Stimulated activated CD8-positive, alpha-beta memory T cell treated with anti-CD3 and anti-CD28 coated beads, Interleukin-4, amount 100 ng/mL, for 24 hours (primary cell): ENCODE results near the gene TOR3A.

Experiments
- DNase-seq: peaks from one replicate; pipeline ENCODE4 v3.0.0-alpha.2; 2020; ENCODE audit warnings: low read depth

Gene TOR3A

DNA sequence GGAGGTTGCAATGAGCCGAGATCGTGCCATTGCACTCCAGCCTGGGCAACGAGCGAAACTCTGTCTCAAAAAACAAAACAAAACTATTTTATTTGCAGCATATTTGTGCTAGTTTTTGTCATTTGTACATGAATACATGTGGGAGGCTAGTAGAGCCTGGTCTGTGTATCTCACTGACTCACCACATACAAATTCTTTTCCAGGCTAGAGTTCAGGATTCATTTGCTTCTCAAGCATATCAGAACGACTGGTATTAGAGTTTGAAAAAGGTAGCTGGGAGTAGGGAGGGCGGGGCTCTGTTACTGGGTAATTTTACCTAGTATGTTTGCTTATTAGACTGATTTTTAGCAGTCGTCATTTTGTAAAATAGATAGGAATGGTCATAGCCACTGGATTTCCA lies 4.5 kb upstream of the TOR3A start:
- DNase-seq, result no peak

DNA sequence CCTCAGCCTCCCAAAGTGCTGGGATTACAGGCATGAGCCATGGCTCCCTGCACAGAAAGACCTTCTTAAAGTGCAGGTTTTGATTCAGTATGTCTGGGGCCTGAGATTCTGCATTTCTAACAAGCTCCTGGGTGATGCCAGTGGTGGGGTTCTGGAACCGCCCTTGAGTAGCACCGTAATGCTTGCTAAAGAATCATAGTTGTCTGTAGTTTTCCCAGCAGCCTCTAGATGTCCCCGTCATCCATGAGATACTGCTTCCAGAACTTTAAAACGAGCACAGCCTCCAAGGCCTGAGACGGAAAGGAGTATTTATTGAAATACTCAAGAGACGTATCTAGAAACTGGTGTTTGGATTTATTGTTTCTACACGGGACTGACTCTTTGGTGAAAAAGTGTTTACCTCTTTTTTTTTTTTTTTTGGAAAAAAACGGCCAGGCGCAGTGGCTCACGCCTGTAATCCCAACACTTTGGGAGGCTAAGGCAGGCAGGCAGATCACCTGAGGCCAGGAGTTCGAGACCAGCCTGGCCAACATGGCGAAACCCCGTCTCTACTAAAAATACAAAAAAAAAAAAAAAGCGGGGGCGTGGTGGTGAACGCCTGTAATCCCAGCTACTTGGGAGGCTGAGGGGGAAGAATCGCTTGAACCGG lies 2.6 kb upstream of the TOR3A start:
- DNase-seq, result no peak

DNA sequence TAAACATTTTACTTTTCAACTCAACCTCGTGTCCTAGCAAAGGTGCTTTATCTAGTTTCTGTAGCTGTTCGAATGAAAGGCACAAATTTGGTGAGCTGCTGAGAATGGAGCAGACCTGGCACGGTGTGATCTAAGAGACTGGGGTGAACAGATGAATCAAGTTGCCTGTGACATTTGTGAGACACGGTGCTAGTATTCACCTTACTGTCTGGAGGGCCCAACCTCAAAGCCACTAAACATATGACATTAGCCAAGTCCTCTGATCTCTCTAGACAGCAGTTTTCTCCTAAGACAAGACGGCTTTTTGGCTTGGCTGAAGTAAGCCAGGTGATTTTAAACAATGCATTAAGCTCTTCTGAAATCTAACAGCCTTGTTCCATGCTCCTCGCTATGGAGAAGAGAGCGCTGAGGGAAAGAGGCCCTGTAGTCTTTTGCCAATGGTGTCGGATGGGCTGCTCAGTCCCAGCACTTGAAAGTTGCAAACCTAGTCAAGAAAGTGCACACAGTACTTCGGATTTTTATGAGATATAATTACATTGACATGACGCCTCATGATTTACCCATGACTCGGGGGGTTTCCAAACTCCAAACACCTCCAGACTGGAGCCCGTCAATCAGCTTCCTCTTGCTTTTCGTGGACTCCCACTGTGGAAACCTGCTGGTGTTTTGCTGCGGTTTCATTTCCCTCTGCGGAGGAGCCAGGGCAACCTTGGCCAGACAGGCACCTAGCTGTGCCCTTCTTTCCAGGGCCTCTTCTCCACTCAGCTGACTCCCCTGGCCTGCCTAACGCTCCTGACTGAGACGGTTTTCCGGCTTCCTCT lies 794 bp upstream of the TOR3A start:
- peak; percentile 17 for DNase-seq

DNA sequence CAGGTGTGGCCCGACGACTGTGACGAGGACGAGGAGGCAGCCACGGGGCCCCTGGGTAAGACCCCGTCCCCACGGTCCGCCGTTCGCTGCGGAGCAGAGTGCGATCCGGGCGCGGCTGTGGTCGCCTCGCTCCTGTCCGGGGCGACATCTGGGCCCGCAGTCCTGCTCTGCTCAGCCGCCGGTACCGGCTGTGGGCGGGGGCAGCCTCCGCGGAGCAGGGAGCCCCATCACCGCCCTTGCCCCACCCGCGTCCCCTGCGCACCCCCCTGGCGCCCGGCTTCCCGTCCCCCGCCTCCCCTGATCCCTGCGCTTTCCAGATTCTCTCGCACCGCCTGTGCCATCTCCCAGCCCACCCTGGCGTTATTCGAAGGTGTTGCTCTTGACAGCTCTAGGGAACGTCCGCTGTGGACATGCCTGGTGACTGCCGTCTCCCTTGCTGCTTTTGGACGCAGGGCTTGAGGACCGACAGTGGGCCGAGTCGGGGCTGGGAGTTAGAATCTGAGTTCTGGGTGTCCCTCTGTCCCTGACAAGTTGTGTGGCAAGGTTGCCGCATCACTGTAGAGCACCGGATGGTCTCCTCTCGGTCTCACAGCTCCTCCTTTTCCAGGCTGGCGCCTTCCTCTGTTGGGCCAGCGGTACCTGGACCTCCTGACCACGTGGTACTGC lies 596 bp downstream of the TOR3A start:
- peak; percentile 12 for DNase-seq

DNA sequence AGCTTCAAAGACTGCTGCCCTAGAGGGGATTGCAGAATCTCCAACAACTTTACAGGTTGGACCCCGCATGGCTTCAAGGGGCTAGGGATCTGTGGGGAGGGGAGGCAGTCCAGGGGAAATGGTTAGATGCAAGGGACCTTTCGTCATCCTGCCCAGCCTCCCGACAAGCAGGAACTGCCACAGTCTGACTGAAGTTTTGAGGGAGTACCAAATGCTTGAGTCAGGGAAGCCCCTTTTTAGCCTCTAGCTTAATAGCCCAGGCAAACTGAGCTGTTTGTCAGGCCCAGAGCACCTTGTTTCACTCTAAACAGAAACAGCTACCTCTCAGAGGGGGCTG lies 1.1 kb downstream of the TOR3A start:
- no peak for DNase-seq

DNA sequence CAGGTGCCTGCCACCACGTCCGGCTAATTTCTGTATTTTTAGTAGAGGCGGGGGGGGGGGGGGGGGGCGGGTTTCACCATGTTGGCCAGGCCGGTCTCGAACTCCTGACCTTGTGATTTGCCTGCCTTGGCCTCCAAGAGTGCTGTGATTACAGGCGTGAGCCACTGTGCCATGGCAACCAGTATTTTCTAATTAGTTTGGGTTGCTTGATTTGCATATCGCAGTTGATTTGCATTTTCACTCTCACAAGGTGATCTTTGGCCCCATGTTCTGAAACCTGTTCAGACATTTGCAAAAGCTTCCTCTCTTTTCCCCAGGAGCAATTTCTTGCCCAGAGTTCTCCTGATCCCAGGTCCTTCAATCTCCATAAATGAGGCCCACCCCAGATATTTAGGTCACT lies 1.7 kb downstream of the TOR3A start:
- no peak for DNase-seq

DNA sequence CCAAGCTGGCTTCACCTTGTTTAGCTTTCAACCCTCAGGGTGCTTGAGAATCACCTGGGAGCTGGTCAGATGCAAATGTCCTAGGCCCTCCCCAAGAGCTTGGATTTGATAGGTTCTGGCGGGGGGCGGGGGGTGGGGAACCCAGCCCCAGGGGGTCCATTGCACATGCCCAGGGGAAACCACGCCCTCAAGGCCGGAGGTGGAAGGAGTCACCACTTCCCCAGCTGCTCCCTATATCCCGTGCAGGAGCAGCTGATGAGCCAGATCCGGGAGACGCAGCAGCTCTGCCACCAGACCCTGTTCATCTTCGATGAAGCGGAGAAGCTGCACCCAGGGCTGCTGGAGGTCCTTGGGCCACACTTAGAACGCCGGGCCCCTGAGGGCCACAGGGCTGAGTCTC lies 5.8 kb downstream of the TOR3A start:
- no peak for DNase-seq

DNA sequence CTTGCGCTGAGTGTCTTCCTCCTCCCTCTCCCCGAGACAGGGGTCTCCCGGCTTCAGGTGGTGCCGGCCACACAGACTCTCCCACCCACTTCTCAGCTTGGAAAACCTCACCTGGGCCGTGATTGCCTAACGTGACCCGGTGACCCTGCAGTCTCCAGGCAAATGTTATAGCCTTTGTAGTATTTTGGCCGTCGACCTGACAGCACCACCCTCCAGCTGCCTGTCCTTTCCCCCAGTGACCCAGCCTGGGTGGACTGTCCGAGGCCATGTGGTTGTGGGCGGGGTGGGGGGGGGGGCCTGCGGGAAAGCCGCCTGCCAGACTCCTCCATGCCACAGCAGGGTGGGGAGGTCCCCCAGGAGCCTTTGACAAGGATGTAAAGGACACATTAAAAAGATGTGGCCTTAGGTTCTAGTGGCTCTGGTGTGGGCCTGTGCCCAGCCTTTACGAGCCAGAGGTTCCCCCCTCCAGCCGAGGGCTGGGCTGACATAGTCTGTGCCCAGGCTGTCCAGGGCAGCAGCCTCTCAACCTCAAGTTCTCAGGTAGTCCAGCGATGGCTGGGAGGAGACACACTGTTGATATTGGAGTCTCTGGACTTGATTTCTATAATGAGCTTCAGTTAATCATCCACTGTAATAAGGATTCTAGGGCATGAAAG lies 8.1 kb downstream of the TOR3A start:
- DNase-seq, result no peak

DNA sequence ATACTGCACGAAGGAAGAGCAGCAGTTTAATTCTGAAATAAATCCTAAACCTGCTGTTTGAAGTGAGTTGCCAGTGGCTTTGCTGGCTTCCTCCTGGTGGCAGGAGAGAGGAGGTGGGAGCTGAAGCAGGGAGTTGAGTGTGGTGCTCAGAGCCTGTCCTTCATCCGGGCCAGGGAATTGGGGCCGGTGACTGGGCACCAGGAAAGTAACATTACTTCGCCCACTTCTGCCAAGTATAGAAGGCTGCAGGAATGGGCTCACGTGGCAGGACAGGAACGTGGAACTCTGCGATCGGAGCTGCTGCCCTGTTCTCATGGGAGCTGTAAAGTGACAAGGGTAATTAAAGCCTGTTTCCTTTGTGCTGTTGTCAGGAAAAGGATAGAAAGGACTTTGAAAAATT lies 8.7 kb downstream of the TOR3A start:
- DNase-seq, result no peak

DNA sequence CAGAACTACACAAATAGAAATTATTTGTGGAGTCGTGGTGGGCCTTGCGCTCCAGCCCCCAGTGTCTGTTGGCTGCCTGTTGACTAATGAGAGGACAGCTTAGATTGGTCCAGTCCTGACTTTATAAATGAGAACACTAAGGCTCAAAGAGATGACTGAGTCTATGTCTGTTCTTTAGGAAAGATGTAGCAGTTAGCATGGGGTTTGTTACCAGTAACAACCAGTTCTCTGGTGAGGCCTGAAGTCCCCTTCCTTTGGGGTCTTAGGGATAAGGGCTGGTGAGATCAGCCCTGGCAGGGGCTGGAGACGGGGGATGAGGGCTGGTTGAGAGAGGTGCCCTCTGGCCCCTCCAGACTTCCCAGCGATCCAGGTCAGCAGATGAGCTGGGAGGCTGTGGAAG lies 9.1 kb downstream of the TOR3A start:
- DNase-seq, result no peak

DNA sequence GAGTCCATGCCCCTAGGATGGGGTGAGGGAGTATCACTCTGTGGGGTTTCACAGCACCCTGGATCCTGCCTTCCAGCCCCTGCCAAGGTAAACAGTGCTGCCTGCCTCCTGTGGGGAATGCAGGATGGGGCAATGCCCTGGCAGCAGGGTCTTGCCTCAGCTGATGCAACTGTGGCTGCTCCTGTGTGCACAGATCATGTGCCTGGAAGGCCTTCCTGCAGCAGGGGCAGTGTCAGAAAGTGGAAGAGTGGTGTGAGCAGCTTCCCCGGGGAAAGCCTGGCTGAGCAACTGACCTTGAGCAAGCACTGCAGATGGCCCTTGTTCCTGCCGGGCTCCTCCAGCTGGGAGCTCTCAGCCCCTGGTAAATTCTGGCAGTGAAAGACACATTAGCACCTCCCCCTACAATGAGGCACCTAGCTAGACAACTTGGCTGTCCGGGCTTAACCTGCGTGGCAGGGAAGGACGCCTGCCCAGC lies 9.9 kb downstream of the TOR3A start:
- DNase-seq, result no peak

DNA sequence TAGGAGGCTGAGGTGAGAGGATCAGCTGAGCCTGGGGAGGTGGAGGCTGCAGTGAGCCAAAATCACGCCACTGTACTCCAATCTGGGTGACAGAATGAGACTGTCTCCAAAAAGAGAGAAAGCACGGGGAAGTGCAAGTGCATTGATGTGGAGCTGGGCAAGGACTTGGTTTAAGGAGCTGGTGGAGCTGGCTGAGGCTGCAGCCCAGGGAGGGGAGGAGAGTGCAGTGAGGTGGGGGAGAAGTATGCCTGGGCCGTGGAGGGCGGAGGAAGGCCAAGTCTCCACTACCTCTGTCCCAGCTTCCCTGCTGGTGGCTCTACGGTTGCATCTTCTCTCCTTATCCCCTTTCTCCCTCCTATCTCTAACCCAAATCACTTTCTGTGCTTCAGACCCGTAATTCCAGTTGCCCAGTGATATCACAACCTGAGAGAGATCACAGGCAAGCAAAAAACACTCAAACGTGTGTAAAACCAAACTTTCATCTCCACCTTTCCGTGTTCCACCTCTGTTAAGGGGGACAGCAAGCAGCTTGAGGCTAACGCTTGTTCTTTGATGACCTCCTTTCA lies 11.1 kb downstream of the TOR3A start:
- no peak for DNase-seq

DNA sequence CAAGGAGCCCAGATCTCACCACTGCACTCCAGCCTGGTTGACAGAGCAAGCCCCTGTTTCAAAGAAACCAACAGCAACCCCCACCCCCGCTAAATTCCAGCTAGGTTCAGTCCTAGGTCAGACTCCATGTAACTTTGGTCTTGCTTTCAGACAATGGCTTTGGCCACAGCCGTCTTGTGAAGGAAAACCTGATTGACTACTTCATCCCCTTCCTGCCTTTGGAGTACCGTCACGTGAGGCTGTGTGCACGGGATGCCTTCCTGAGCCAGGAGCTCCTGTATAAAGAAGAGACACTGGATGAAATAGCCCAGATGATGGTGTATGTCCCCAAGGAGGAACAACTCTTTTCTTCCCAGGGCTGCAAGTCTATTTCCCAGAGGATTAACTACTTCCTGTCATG lies 12.9 kb downstream of the TOR3A start:
- DNase-seq, result no peak

DNA sequence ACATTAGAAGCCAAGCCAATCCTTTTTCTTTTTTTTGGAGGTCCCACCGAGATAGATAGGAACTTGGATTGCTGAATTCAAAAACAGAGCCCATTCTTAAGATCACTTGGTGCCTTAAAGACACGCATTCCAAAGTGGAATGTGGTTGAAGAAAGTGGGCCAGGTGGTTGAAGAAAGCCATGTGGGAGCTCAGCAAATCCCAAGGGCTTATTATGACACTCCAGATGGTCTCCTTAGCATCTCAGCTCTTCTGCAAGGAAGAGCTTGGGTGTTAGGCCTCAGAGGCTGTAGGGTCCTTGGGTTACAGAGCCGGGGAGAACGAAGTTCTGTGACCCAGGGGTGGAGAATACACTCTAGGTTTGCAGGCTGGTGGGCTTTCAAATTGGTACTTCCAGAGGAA lies 13.5 kb downstream of the TOR3A start:
- no peak for DNase-seq

DNA sequence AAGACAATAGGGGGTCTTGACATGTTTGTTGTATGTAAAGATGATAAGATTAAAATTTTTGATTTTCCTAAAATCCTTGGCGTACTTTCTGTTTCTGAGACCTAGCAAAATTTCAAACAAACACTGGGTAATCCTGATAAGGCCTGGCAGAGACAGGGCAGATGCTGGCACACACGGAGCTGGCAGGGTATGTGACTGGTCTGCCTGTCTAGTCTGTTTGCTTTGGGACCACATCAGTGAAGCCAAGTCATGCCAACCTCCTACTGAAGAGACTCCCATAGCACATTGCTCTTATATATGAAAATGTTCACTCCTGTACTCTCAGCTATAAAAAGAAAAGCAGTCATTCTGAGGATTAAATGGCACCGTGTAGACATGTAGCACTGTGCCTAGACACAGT lies 14.1 kb downstream of the TOR3A start:
- no peak for DNase-seq

DNA sequence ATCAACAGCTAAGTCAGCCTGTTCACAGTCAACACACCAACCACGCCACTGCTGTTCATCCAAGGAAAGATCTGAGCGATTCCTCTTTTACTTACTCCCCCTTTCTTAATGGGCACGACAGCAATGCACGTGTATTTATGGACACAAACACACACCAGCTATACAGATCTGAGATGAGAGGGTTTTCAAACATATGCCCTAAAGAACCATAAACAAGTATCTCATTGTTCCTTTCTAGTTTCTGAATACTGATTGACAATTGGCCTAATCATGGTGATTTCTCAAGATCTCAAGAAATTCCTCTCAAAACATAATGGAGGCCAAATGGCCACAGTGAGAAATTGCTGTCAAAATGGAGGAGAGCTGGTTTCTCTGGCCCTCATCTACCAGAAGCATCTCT lies 18.0 kb downstream of the TOR3A start:
- DNase-seq, result no peak

DNA sequence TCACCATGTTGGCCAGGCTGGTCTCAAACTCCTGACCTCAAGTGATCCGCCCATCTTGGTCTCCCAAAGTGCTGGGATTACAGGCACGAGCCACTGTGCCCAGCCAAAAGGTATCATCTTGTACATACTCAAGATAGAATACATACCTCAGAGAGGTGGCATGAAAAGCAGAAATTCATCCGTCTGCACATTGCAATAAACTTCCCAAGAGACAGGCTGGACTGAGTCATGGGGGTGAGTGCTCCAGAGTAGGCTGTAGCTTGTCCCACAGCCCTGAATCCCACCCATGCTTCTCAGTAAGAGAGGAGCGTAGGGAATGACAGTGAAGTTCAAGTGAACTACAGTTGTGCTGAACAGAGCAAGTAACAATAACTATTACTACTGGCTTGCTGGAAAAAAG lies 19.7 kb downstream of the TOR3A start:
- no peak for DNase-seq

DNA sequence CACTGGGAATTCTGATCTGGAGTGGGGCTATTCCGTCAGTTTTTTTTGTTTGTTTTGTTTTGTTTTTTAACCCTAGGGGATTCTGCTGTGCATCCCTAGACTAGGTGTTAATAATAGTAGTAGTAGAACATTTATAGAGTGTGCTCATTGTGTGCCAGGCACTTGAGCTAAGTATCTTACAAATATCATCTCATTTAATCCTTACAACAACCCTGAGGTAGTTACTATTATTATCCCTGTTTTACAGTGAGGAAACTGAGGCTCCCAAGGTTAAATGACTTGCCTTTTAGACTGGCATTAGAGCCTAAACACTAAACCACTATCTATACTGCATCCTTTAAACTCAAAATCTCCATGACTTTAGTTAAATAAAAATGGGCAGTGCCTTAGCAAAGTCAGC lies 22.1 kb downstream of the TOR3A start:
- no peak for DNase-seq

DNA sequence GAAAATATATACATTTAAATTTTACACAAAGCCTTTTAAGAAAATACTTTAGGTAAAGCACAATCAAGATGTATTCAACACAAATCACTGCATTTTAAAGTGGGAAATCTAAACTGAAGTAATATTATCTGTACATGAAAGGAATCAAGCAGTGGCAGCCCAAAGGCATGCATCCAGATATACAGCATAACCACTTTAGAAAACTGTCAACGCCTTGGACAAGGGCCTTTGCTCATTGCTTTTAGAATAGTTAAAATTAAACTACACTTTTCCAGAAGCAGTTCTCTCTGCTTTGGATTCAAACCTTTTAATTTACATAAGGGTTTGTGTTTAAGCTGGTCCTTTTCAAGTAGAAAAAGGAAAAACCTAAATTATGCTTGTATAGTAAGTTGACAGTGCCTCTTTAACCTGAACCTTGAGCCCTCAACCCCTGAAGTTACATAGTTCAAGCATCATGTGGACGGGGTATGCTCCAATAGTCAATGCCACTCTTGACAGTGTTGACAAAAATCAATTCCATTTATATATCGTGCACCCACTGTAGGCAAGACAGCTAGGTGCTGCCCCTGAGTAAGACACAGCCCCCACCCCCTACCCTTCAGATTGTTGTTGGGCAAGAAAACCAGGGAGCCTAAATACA lies 22.9 kb downstream of the TOR3A start:
- no peak for DNase-seq

DNA sequence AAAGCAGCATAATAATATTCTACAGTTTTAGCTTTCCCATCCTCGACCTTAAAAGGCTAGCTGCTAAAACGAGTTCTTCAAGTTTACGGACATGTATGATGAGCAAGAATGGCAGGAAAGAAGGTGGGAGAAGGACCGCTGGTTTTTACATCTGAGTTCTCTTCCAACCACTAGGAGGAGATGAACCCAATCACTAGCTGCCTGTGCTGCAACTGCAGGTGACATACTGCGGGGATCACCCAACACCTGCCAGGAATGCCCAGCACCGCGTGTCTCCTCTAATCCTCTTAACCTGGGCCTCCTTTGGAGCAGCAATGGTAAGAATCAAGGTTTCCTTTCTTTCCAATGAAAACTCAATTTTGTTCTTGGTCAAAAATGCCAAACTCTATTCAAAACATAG lies 23.5 kb downstream of the TOR3A start:
- no peak for DNase-seq

DNA sequence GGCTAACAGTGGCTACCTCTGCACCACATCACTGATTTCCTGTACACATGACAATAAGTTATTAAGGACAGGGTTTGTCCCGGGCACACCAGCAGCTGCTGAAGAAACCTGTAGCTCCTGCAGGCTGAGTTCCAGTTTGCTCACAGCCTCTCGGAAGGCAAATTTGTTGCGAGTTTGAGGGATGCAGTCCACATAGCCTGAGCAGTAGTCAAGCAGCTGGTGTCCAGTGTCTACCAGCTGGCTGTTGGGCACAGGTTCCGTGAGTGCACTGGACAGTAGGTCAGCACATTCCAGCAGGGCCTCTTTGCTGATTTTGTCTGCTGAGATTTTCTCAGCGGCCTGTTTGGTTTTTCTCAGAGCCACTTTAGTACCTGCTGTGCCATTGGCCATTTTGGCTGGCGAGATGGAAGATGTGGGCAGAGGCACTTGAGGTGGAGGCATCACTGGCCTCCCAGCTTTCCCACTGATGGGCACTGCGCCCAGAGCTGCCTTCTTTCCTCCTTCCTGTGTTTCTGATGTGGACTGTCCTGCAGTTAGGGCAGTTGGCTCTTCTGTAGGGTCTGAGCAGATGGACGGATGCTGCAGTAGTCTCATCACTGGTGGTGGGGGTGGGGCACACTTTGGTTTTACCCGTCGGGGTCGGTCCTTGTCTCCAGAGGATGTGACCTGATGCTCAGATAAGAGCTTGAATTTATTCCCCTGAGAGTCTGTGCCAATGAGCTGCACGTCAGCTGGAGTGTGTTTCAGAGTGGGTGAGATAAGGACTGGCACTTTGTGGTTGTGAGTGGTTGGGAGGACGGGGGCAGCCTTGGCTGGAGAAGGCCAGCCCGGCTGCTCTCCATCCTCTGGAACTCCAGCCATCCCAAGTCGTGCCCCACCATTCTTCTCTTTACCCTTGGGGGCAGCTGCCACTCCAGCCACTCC lies 26.1 kb downstream of the TOR3A start:
- DNase-seq, result no peak
